ENCODE measurements around the gene MYEOV.

The MYEOV gene

GRCh38 chr11:69267395-69267805 is 26.6 kb upstream of the MYEOV start:
- no peak for DNase-seq

GRCh38 chr11:69268911-69269310 is 25.0 kb upstream of the MYEOV start:
- DNase-seq, result no peak

- DNase-seq, result no peak
Observed at GRCh38 chr11:69269388-69269787, 24.6 kb upstream of the MYEOV start.

GRCh38 chr11:69269926-69270697 is 23.8 kb upstream of the MYEOV start:
- DNase-seq, result no peak

GRCh38 chr11:69270941-69271340 is 23.0 kb upstream of the MYEOV start:
- no peak for DNase-seq

GRCh38 chr11:69272055-69272454 is 21.9 kb upstream of the MYEOV start:
- no peak for DNase-seq

GRCh38 chr11:69272831-69273485 is 21.0 kb upstream of the MYEOV start:
- no peak for DNase-seq

- DNase-seq, result no peak
Observed at GRCh38 chr11:69273571-69273970, 20.4 kb upstream of the MYEOV start.

GRCh38 chr11:69274531-69275016 is 19.4 kb upstream of the MYEOV start:
- DNase-seq, result no peak

GRCh38 chr11:69275178-69275577 is 18.8 kb upstream of the MYEOV start:
- no peak for DNase-seq

- DNase-seq, result no peak
Observed at GRCh38 chr11:69276165-69276564, 17.8 kb upstream of the MYEOV start.

- DNase-seq, result no peak
Observed at GRCh38 chr11:69277074-69277809, 16.7 kb upstream of the MYEOV start.

- no peak for DNase-seq
Observed at GRCh38 chr11:69278091-69278867, 15.7 kb upstream of the MYEOV start.

GRCh38 chr11:69280451-69280850 is 13.5 kb upstream of the MYEOV start:
- DNase-seq, result peak; percentile 40

GRCh38 chr11:69280994-69281393 is 13.0 kb upstream of the MYEOV start:
- peak; percentile 67 for DNase-seq

- no peak for DNase-seq
Observed at GRCh38 chr11:69283446-69283845, 10.5 kb upstream of the MYEOV start.

GRCh38 chr11:69284081-69284511 is 9.9 kb upstream of the MYEOV start:
- DNase-seq, result no peak

- DNase-seq, result no peak
Observed at GRCh38 chr11:69285091-69285490, 8.9 kb upstream of the MYEOV start.

- no peak for DNase-seq
Observed at GRCh38 chr11:69285766-69286165, 8.2 kb upstream of the MYEOV start.

- DNase-seq, result no peak
Observed at GRCh38 chr11:69286374-69287371, 7.3 kb upstream of the MYEOV start.

Data from HCEC 1CT (cell line).